HL-60 (cell line): ENCODE results near the gene ASB18.

Experiments
- GABPA ChIP-seq: IDR thresholded peaks from 2 replicates; pipeline ENCODE4 v1.6.1; 2012; ENCODE audit warnings: low read depth
- POLR2AphosphoS5 ChIP-seq: IDR thresholded peaks from 2 replicates; pipeline ENCODE4 v1.6.1; 2012; ENCODE audit warnings: low read depth
- TF ChIP-seq, protein P1 (sequence below): IDR thresholded peaks from one replicate; pipeline ENCODE4 v1.5.1; 2011; ENCODE audit warnings: low read length, control low read depth, inconsistent platforms; ENCODE audit not compliant: insufficient read depth
- TF ChIP-seq, protein P2 (sequence below): IDR thresholded peaks from 2 replicates; pipeline ENCODE4 v1.6.1; 2012; ENCODE audit warnings: low read depth; ENCODE audit not compliant: insufficient replicate concordance

DNA sequence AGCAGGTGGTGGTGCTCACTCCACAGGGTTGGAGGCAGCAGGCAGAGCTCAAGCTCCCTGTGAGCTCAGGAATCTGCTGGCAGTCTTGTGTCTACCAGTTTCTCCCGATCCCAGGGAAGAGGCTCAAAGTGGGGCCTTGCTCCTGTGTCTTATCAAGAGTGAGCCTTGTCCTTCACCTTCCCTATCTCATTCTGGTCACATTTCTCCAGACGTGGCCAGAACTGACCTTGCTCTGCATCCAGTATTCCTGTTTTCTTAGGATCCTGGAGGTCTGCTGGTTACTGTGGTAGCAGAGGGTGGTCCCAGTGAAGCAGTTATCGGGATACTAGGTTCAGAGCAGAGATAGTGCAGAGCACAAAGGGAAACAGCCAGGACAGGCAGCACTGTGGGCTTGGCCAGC lies 47.1 kb upstream of the ASB18 start:
- TF ChIP-seq, protein P1, sequence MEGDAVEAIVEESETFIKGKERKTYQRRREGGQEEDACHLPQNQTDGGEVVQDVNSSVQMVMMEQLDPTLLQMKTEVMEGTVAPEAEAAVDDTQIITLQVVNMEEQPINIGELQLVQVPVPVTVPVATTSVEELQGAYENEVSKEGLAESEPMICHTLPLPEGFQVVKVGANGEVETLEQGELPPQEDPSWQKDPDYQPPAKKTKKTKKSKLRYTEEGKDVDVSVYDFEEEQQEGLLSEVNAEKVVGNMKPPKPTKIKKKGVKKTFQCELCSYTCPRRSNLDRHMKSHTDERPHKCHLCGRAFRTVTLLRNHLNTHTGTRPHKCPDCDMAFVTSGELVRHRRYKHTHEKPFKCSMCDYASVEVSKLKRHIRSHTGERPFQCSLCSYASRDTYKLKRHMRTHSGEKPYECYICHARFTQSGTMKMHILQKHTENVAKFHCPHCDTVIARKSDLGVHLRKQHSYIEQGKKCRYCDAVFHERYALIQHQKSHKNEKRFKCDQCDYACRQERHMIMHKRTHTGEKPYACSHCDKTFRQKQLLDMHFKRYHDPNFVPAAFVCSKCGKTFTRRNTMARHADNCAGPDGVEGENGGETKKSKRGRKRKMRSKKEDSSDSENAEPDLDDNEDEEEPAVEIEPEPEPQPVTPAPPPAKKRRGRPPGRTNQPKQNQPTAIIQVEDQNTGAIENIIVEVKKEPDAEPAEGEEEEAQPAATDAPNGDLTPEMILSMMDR: no peak
- TF ChIP-seq, protein P2, sequence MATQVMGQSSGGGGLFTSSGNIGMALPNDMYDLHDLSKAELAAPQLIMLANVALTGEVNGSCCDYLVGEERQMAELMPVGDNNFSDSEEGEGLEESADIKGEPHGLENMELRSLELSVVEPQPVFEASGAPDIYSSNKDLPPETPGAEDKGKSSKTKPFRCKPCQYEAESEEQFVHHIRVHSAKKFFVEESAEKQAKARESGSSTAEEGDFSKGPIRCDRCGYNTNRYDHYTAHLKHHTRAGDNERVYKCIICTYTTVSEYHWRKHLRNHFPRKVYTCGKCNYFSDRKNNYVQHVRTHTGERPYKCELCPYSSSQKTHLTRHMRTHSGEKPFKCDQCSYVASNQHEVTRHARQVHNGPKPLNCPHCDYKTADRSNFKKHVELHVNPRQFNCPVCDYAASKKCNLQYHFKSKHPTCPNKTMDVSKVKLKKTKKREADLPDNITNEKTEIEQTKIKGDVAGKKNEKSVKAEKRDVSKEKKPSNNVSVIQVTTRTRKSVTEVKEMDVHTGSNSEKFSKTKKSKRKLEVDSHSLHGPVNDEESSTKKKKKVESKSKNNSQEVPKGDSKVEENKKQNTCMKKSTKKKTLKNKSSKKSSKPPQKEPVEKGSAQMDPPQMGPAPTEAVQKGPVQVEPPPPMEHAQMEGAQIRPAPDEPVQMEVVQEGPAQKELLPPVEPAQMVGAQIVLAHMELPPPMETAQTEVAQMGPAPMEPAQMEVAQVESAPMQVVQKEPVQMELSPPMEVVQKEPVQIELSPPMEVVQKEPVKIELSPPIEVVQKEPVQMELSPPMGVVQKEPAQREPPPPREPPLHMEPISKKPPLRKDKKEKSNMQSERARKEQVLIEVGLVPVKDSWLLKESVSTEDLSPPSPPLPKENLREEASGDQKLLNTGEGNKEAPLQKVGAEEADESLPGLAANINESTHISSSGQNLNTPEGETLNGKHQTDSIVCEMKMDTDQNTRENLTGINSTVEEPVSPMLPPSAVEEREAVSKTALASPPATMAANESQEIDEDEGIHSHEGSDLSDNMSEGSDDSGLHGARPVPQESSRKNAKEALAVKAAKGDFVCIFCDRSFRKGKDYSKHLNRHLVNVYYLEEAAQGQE: no peak
- TF ChIP-seq POLR2AphosphoS5: no peak
- no peak for TF ChIP-seq GABPA
